Upper lobe of left lung (tissue), 4 donors: ENCODE data around the gene SRGAP2B.
"Not testable (repeated sequence)": the region's sequence is repeated elsewhere in the genome, so short reads cannot be mapped to it uniquely, and the experiment has no call there.

Experiments used
- POLR2A ChIP-seq, 4 donors: fragments of 450-650 bp; IDR thresholded peaks; one replicate each; pipeline ENCODE4 v1.5.1; 2016 to 2017; ENCODE audit warnings: antibody characterized with exemption in 4 of 4, mild to moderate bottlenecking in 2 of 4
- POLR2AphosphoS5 ChIP-seq, 2 donors: sonication (generic); formaldehyde crosslinking; IDR thresholded peaks; one replicate each; pipeline ENCODE4 v1.5.1; 2017; ENCODE audit warnings: antibody characterized with exemption in 2 of 2
- TF ChIP-seq, protein P1 (sequence below), 6 experiments: fragments of 450-650 bp in 4 of 6; fragments of 200-600 bp in 2 of 6; sonication (generic) in 2 of 6; IDR thresholded peaks; one replicate each; pipeline ENCODE4 v1.5.1; 2016 to 2019; ENCODE audit warnings: antibody characterized with exemption in 6 of 6

DNA sequence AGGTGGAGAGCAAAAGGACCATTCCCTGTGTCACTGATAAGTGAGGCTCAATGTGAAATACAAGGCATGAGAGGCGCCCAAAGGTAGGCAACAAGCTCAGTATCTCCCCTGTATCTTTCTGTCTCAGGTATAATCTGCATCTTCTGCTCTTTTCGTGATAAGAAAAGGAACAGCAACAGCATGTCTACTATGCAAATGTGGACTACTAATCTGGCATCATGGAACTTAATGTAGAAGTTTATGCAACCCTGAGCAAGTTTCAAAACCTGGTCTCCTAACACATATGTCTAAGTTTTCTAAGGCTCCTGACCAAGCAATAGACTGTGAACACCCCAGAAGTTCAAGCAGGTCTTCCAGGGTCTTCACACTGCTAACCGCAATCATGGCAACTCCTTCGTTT is 81.8 kb downstream of the SRGAP2B start:
- TF ChIP-seq POLR2A, POLR2AphosphoS5 (IDR thresholded peaks at IDR 0.05): not testable (repeated sequence)
- TF ChIP-seq, protein P1, sequence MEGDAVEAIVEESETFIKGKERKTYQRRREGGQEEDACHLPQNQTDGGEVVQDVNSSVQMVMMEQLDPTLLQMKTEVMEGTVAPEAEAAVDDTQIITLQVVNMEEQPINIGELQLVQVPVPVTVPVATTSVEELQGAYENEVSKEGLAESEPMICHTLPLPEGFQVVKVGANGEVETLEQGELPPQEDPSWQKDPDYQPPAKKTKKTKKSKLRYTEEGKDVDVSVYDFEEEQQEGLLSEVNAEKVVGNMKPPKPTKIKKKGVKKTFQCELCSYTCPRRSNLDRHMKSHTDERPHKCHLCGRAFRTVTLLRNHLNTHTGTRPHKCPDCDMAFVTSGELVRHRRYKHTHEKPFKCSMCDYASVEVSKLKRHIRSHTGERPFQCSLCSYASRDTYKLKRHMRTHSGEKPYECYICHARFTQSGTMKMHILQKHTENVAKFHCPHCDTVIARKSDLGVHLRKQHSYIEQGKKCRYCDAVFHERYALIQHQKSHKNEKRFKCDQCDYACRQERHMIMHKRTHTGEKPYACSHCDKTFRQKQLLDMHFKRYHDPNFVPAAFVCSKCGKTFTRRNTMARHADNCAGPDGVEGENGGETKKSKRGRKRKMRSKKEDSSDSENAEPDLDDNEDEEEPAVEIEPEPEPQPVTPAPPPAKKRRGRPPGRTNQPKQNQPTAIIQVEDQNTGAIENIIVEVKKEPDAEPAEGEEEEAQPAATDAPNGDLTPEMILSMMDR (IDR thresholded peaks at IDR 0.05), result not testable (repeated sequence)
